HTR-8/SVneo (cell line): Measurements from ENCODE around the gene NAT9.

Source experiments
- DNase-seq: peaks from one replicate; pipeline ENCODE4 v3.0.0; 2011; ENCODE audit warnings: low spot score, mixed read lengths; ENCODE audit not compliant: insufficient read length
- FAIRE-seq: peaks from 2 replicates; lab custom pipeline; 2011; peaks lifted over from hg19 to GRCh38; lab: Jason Lieb, UNC

Gene NAT9

GRCh38 chr17:74807441-74807840, 31.3 kb upstream of the NAT9 start:
- FAIRE-seq: no peak
- DNase-seq: no peak

GRCh38 chr17:74806334-74806733, 30.2 kb upstream of the NAT9 start:
- DNase-seq (no peak), FAIRE-seq (no peak)

GRCh38 chr17:74805591-74805991, 29.4 kb upstream of the NAT9 start:
- DNase-seq (no peak), FAIRE-seq (no peak)

GRCh38 chr17:74804683-74805082, 28.5 kb upstream of the NAT9 start:
- no peak for FAIRE-seq

GRCh38 chr17:74803971-74804370, 27.8 kb upstream of the NAT9 start:
- FAIRE-seq (no peak), DNase-seq (no peak)

More at GRCh38 chr17:74804683-74805082, 28.5 kb upstream of the NAT9 start:
- no peak for DNase-seq

GRCh38 chr17:74803388-74803930, 27.3 kb upstream of the NAT9 start:
- no peak for DNase-seq
- FAIRE-seq: no peak

- FAIRE-seq: no peak
- DNase-seq: no peak
These were observed 25.8 kb upstream of the NAT9 start for GRCh38 chr17:74801896-74802295.

- FAIRE-seq: peak; percentile 16
- no peak for DNase-seq
These were observed 24.4 kb upstream of the NAT9 start for GRCh38 chr17:74800531-74800930.

- FAIRE-seq (no peak), DNase-seq (no peak)
These were observed 23.0 kb upstream of the NAT9 start for GRCh38 chr17:74799097-74799496.

GRCh38 chr17:74798239-74798707, 22.1 kb upstream of the NAT9 start:
- no peak for DNase-seq
- FAIRE-seq: peak; percentile 31

GRCh38 chr17:74797824-74798223, 21.7 kb upstream of the NAT9 start:
- peak; percentile 38 for FAIRE-seq
- DNase-seq: no peak

- FAIRE-seq (no peak), DNase-seq (no peak)
These were observed 20.7 kb upstream of the NAT9 start for GRCh38 chr17:74796866-74797265.

GRCh38 chr17:74796211-74796610, 20.1 kb upstream of the NAT9 start:
- FAIRE-seq (no peak), DNase-seq (no peak)

- DNase-seq (no peak), FAIRE-seq (no peak)
These were observed 19.3 kb upstream of the NAT9 start for GRCh38 chr17:74795327-74796020.

- no peak for DNase-seq
- no peak for FAIRE-seq
These were observed 16.5 kb upstream of the NAT9 start for GRCh38 chr17:74792586-74793105.

- DNase-seq (no peak), FAIRE-seq (no peak)
These were observed 14.3 kb upstream of the NAT9 start for GRCh38 chr17:74790161-74791058.

GRCh38 chr17:74786431-74787055, 10.4 kb upstream of the NAT9 start:
- no peak for DNase-seq

GRCh38 chr17:74785981-74786360, 9.8 kb upstream of the NAT9 start:
- DNase-seq (no peak), FAIRE-seq (no peak)

More at GRCh38 chr17:74786431-74787055, 10.4 kb upstream of the NAT9 start:
- FAIRE-seq: no peak

- DNase-seq (no peak), FAIRE-seq (no peak)
These were observed 9.2 kb upstream of the NAT9 start for GRCh38 chr17:74785096-74785980.
